H1 (cell line): ENCODE results near the gene LCN9.

Source experiments
- ATF2 ChIP-seq: IDR thresholded peaks from 2 replicates; pipeline ENCODE4 v1.6.1; 2012; ENCODE audit warnings: low read length, inconsistent platforms
- BCL11A ChIP-seq, 2 experiments: IDR thresholded peaks; one replicate each; pipeline ENCODE4 v1.6.1; 2011; ENCODE audit warnings: low read depth in 2 of 2, low read length in 2 of 2, mild to moderate bottlenecking in 2 of 2
- CTCF ChIP-seq, 3 experiments: IDR thresholded peaks; 1 replicate in 2 of 3; 2 replicates in 1 of 3; pipeline versions ENCODE4 v1.5.1 to v1.6.1; 2011; ENCODE audit warnings: low read length in 3 of 3, mild to moderate bottlenecking in 3 of 3, inconsistent platforms in 2 of 3, low read depth in 1 of 3, moderate library complexity in 1 of 3; ENCODE audit not compliant: insufficient read depth in 1 of 3; ENCODE audit errors: control extremely low read depth in 1 of 3
- EGR1 ChIP-seq: IDR thresholded peaks from 2 replicates; pipeline ENCODE4 v1.6.1; 2011; ENCODE audit warnings: low read depth, low read length, borderline replicate concordance
- EP300 ChIP-seq, 2 experiments: IDR thresholded peaks; 1 replicate in 1 of 2; 2 replicates in 1 of 2; pipeline ENCODE4 v1.6.1; 2011 to 2012; ENCODE audit warnings: low read depth in 2 of 2, low read length in 2 of 2, mild to moderate bottlenecking in 2 of 2, borderline replicate concordance in 1 of 2, inconsistent platforms in 1 of 2, moderate library complexity in 1 of 2
- EZH2 ChIP-seq: fragments of 200-600 bp; sonication (generic); IDR thresholded peaks from 2 replicates; pipeline ENCODE4 v1.7.1; 2012; ENCODE audit warnings: low read depth, mild to moderate bottlenecking, moderate library complexity, low read length, inconsistent platforms; ENCODE audit not compliant: severe bottlenecking
- JUN ChIP-seq: IDR thresholded peaks from 2 replicates; pipeline ENCODE4 v1.6.1; 2011; ENCODE audit warnings: low read depth, mild to moderate bottlenecking, improper control_type of control experiment, low read length
- JUND ChIP-seq: IDR thresholded peaks from 2 replicates; pipeline ENCODE4 v1.6.1; 2011; ENCODE audit warnings: mild to moderate bottlenecking, improper control_type of control experiment, low read length
- KDM1A ChIP-seq: fragments of 200-600, 300-600 bp; sonication (generic); IDR thresholded peaks from 2 replicates; pipeline ENCODE4 v1.7.1; 2016; ENCODE audit warnings: mild to moderate bottlenecking, low read length, borderline replicate concordance
- POLR2AphosphoS5 ChIP-seq: IDR thresholded peaks from 2 replicates; pipeline ENCODE4 v1.6.1; 2011; ENCODE audit warnings: low read depth, low read length

GRCh38 chr9:135681161-135681560 lies 18.1 kb downstream of the LCN9 start:
- TF ChIP-seq BCL11A (IDR thresholded peaks at IDR 0.05; ENCODE audit: low read depth in 2 of 2, low read length in 2 of 2) = no peak
- TF ChIP-seq EP300 (IDR thresholded peaks at IDR 0.05; ENCODE audit: borderline replicate concordance in 1 of 2, low read depth in 2 of 2, low read length in 2 of 2) = no peak
- no peak for TF ChIP-seq POLR2AphosphoS5
- TF ChIP-seq JUN = no peak
- no peak for TF ChIP-seq EZH2
- TF ChIP-seq ATF2 = no peak
- TF ChIP-seq CTCF (IDR thresholded peaks at IDR 0.05; ENCODE audit: control extremely low read depth in 1 of 3, insufficient read depth in 1 of 3, low read depth in 1 of 3, low read length in 3 of 3) = no peak
- TF ChIP-seq EGR1 = no peak
- no peak for TF ChIP-seq KDM1A
- no peak for TF ChIP-seq JUND
